WI38 (cell line): Measurements from ENCODE around the gene GTF3C4.

ENCODE experiments used
- H3K4me3 ChIP-seq: 2 replicates; pipeline ENCODE4 v1.5.1; 2011; ENCODE audit warnings: low read depth, mild to moderate bottlenecking, control low read depth, low read length
- TF ChIP-seq, protein P1 (sequence below): IDR thresholded peaks from 2 replicates; pipeline ENCODE4 v1.5.1; 2012; ENCODE audit warnings: low read depth, mild to moderate bottlenecking, control low read depth, low read length

Gene GTF3C4

DNA sequence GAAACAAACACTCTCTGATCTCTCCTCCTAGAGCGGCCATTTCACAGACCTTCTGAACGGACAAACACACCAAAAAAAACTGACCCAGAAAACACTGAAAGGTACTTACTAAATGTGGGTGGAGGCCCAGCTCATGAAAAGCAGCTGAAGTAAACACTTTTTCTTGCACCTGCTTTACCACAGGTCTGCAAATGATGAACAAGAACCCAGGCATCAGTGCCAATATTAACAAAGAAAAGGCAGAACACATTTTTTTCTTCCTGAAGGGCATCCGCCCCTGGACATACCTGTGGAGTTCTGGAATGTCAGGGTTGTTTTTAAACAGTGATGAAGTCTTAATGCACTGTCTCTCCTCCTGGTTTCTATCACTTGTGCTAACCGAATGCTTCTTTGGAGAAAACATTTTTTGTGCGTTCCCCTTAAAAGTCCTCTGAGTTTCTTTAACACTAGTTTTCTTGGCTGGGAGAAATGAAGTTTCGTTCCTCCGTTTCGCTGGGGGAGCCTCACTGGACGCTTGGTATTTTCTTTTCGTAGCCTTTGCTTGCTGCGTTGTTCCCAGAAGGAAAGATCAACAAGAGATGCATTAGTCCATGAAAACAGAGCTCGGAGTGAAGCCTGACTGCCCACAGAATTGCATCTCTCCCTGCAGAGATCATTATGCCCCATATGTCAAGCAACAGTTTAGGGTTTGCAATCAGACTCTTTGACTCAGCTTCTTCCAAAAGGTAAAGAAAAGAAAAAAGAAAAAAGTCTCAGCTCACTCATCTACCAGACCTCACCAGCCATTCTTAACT, 7.9 kb upstream of the GTF3C4 start:
- TF ChIP-seq, protein P1, sequence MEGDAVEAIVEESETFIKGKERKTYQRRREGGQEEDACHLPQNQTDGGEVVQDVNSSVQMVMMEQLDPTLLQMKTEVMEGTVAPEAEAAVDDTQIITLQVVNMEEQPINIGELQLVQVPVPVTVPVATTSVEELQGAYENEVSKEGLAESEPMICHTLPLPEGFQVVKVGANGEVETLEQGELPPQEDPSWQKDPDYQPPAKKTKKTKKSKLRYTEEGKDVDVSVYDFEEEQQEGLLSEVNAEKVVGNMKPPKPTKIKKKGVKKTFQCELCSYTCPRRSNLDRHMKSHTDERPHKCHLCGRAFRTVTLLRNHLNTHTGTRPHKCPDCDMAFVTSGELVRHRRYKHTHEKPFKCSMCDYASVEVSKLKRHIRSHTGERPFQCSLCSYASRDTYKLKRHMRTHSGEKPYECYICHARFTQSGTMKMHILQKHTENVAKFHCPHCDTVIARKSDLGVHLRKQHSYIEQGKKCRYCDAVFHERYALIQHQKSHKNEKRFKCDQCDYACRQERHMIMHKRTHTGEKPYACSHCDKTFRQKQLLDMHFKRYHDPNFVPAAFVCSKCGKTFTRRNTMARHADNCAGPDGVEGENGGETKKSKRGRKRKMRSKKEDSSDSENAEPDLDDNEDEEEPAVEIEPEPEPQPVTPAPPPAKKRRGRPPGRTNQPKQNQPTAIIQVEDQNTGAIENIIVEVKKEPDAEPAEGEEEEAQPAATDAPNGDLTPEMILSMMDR = no peak
- H3K4me3 ChIP-seq = no peak overlapping the region

GRCh38 chr9:132663117-132663516, 7.1 kb upstream of the GTF3C4 start:
- TF ChIP-seq, protein P1 = no peak
- no peak overlapping the region for H3K4me3 ChIP-seq

DNA sequence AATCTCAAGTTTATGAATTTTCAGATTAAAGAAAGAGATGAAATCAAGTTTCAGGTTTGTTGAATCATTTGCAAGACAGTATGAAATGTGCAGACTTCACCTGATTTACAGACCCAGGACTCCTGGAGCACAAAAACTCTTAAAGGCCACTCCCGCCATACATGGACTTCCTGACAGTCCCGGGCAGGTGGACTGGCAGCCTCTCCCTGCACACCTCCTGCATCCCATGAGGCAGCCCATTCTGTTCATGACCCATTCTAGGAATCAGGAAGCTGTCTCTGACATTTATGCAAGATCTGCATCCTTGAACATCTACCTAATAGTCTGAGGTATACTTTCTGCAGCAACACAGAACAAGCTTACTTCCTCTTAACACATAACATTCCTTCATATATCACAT, 6.4 kb upstream of the GTF3C4 start:
- TF ChIP-seq, protein P1 = no peak
- no peak overlapping the region for H3K4me3 ChIP-seq

GRCh38 chr9:132669319-132669697, 956 bp upstream of the GTF3C4 start:
- TF ChIP-seq, protein P1 = no peak
- peak overlapping the region; percentile 90 for H3K4me3 ChIP-seq

DNA sequence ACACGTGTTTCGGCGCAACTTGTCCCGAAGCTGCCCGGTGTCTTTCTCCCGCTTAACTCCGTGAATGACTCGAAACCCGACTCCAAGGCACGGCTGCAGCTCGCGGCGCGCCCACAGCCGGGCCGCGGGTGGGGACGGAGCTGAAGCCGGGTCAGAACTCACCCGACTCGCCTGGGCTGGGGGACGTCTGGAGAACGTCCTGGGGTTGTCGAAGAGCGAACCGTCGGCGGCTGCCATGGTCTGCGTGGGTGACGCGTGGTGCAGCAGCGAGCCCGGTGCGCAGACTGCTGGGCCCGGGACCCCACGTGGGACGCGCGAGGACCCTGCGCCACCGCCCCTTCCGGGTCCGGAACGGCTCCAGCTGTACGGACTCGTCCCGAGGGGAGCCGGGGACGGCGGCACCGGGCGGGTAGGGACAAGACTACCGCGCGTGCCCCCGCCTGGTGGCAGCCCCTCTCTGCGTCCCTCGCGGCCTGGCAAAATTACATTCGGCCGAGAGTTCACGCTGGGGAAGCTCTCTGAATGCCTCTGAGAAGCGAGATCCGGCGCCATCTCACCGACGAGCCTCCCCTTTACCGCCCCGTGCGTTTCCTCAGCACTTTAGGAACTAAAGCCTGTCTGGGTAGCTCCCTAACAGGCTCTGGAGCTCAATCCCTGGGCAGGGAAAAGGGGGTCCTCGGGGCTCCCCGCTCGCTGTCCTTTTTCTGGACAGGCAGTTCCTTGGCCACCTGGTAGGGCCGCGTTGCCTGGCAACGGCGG, 387 bp upstream of the GTF3C4 start, which contains the start of gene DDX31:
Gene DDX31 (minus strand): TSS at position 286 of the 759 bp plus-strand sequence. CDS start 49 bp downstream, at position 237.
- TF ChIP-seq, protein P1 = no peak
- H3K4me3 ChIP-seq = peak within 1 kb of the TSS; percentile 90

GRCh38 chr9:132671620-132672412, 1.6 kb downstream of the GTF3C4 start:
- peak overlapping the region; percentile 90 for H3K4me3 ChIP-seq
- TF ChIP-seq, protein P1 = no peak
